HG03575 (cell line): Measurements from ENCODE around the gene KCNC4.

Experiments
- ATAC-seq: cut with Tn5 transposase; IDR thresholded peaks from one replicate; pipeline ENCODE4 v1.9.1; 2021; ENCODE audit not compliant: unreplicated experiment, insufficient number of reproducible peaks, low FRiP score; ENCODE audit errors: extremely low read depth

Gene KCNC4

DNA sequence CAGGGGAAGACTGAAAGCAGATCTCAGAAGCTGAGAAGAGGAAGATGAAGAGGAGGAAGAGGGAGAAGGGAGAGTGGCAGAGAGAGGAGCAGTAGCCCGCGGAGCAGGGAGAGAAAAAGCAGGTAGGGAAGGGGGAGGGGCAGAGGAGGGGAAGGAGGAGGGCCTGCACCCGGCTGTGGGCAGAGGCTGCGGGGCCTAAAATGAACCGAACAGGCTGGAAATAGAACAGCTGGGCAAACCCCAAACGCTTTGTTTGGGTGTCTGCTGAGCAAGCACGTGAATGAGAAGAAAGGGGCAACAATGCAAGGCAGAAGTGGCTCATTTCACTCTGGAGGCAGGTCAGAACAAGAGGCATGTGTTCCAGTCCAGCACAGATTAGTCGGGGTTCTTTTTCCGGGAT, 33.5 kb downstream of the KCNC4 start:
- ATAC-seq: no peak

DNA sequence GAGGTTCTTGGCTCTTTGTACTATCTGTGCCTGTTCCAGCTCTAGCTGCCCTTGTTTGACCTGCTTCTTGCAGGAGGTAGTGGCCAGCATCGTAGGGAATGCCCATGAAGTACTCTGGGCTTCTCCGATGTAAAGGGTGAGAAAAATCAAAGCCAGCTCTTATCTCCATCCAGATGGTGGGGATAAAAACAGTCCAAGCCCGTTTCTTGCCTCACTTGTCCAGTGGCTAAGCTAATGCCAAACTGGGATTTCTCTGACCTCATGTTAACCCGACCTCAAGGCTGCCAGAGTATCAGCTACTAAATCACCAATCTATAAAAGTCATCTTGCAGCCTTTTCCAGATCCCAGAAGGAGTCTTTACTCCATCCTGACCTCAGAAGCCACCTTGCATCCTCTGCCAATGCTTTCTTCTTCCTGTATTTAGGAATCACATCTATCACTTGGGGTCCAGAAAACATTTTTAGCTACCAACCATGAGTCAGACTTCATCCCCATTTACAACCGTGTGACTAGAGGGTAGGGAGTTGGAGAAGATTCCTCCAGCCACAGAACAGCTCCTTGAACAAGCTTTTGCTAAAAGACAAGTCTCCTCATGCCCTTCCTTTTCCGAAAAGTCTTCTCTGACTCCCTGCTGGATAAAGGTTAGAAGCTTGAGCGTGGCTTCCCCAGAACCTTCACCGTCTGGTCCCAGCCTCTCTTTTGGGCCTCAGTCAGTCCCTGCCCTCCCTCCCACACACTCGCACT, 35.9 kb downstream of the KCNC4 start:
- ATAC-seq: no peak

DNA sequence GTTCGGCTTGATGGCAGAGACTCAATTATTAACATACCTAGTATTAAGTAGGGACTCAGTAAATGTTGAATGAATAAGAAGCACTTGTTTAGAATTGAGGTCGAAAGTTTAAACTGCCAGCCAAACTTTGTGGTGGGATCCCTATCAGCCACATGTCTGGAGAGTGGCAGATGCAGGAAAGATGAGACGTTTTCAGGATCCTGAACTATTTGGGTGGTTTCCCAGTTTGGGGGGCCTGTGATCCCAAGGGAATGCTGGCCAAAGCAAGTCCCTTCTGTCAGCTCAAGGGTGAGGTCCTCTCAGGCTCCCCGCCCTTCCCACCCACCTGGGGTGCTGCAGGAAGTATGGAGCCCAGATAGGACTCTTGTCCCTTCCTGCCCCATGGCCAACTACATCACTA, 38.6 kb downstream of the KCNC4 start:
- ATAC-seq: no peak

DNA sequence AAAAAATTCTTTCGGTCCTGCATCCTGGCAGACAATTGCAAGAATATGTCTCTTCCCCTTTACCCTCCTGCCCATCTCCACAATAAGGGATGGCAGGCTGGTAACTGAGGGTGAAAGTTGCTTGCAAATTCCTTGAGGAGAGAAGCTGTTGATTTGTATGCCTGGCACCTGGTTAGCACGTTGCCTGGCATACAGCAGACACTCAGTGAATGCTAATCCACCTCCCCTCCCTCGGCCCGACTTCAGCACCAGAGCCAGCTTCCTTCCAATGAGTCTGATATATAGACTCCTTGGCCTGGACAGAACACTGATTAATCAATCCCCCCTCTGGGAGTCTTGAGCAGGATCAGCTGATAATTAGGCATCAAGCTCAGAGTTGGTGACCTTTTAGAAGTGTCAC, 39.1 kb downstream of the KCNC4 start:
- no peak for ATAC-seq

DNA sequence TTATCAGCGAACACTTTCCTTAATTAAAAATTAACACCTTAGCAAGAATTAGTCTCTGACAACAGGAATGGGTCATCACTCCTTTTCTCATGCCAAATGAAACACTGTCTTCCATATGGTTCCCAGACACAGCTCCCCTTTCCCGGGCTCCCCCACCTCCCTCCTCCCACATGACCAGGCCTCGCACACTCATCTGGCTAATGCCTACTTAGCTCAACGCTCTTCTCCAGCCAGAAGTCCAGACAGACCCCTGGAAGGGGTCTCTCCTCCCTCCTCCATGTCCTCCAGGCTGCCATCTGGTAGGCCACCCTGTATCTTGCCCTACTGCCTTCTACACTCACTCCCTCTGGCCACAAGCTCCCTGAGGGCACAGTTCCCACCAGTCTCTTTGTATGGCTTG, 39.9 kb downstream of the KCNC4 start:
- ATAC-seq: no peak

DNA sequence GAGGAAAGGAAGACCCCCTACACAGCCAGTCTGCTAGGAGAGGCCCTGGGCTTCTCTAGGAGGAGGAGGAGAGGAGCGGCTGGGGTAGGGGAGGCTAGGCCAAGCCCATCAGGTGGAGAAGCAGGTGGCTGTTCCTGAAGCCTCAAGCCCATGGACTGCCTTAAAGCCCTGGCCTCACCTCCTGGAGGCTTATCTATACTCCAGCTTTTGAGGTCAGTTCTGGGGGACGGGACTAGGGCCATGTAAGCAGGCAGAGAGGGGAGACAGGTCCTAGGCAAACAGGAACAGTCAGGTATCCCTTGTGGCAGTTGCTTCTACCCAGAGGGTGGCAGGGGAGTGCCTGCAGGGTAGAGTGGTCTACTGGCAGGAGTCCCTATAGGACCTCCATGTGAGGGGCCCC, 40.6 kb downstream of the KCNC4 start:
- no peak for ATAC-seq

DNA sequence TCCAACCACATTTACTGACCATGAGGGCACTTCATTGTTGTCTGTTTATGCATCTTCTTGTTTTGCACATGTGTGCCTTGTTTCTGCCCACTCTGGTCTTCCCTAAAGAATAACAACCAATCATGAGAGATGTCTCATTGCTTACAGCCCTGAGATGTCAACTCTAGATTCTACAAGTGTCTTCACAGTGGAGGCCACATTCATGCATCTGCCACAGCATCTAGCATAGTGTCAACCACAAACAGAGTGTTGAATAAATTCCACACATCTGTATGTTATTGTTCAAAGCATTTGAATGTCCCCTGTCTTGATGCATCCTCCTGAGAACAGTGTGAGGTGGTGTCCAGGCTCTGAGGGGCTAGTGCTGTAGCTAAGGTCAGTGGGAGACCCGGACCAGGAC, 43.1 kb downstream of the KCNC4 start:
- no peak for ATAC-seq

DNA sequence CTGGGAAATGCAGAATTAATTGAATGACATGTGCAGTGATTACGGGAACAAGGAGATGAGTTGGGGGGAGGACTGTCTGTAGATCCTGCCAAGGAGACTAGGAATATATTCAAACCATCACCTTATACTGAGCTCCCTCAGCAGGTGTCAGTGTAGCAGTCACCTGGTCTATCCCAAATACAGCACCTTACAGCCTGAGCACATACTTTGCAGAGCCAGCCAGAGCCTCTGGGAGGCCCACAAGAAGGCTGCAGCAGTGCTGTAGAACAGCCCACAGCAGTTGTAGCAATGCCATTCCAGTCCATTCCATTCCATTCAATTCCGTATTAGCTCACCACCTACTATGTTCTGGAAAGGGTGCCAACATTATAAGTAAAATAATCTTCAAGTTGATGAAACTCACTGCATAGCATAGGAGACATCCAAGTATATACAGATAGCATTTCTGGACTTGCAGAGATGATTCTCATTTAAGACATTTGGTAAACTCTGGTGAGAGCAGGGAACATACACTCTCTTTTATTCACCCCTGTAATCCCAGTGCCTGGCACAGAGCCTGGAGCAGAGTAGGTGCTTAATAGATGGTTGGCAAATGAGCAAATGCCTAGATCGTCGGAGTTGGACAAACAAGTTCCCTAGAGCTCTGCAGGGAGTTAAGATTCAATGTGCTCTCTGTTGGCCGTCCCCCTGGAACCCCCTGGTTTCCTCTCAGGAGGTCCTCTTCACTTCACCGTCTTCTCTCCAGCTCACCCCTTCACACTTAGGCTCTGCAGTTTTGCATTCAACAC, 44.7 kb downstream of the KCNC4 start:
- no peak for ATAC-seq

DNA sequence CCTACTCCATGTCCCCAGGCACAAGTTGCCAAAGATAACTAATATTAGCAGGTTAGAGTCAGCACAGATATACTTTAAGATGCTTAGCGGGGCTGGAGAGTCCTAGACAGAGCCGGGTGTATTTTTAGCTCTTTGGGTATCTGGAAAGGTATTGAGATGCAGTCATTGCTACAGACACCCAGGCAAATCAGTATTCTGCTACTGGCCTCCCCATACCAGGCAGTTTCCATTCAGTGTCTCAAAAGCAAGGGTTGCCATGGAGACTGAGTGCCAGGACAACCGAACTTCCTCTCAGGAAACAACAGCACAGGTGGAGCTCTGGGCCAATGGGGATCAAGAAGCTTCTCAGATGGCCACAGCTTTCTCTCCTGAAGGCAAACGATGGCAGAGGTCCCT, 45.3 kb downstream of the KCNC4 start:
- ATAC-seq: no peak

DNA sequence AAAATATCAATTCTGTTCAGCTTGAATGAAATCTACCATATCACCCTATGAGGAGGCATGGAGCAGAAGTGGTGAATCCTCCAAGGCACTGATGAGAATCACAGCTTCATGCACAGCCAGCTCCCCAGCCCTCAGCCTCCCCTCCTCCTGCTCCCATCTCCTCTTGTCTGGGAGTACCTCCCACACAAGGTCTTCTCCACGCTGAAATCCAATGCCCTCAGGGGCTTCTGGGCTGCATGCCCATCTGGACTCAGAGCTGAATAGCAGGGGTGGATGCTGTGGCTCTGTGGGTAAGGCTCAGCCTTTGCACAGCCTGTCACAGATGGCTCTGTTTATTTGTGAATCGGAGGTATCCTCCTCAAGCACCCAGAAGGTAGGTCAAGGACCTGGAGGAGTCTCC, 48.6 kb downstream of the KCNC4 start:
- no peak for ATAC-seq

DNA sequence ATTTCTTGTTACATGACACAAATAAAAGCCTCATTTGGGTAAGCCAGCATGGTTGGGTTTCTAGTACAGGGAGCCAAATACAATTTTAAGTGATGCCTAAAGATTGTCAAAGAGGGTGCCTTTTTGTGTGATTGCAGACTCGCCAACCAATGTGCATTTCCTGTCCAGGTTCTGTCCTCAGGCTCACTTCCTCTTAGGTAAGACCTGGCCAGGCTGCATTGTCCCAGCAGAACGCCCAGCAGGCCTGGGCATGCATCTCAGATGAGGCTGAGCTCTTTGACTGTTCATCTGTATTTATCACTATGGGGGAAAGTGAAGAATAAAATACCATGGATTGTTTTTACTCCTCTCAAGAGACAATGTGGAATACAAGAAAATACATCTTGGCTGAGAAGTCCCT, 49.7 kb downstream of the KCNC4 start:
- ATAC-seq: no peak
